GM12878 (cell line): ENCODE results near the gene DTX1. TPM values are rescaled to one million over a fixed set of nuclear protein-coding genes. Genes with fewer than 3 reads are reported as not detected.

ENCODE experiments used
- ATAC-seq: fragments of 200-7000 bp; cut with Tn5 transposase; 3 replicates; pipeline ENCODE4 v1.9.1; 2020; ENCODE audit warnings: mild to moderate bottlenecking, moderate library complexity
- BruUV-seq: library from RNA; stranded (reverse); fragments of 400-500 nt; replicated peaks from 2 replicates; lab custom pipeline; 2021; lab: Mats Ljungman, UMichigan
- CTCF ChIA-PET: fragments of 300-600 bp; sonication (Branson Sonifier 250); formaldehyde crosslinking; extraction: SDS; loops from one replicate; lab custom pipeline; 2021; ENCODE audit warnings: inconsistent platforms; lab: Yijun Ruan, JAX
- POLR2A ChIA-PET: fragments of 350-600 bp; formaldehyde crosslinking; extraction: SDS; loops from one replicate; lab custom pipeline; 2021; ENCODE audit warnings: inconsistent platforms; lab: Charles Lee
- RAD21 ChIA-PET: fragments of 300-600 bp; sonication (Branson Sonifier 250); formaldehyde crosslinking; loops from one replicate; lab custom pipeline; 2023; ENCODE audit warnings: antibody characterized with exemption; ENCODE audit not compliant: unreplicated experiment; lab: Charles Lee
- SMC1A ChIA-PET: fragments of 300-600 bp; sonication (Branson Sonifier 250); formaldehyde crosslinking; loops from one replicate; lab custom pipeline; 2023; ENCODE audit not compliant: unreplicated experiment, uncharacterized antibody; lab: Charles Lee
- DNase-seq: peaks from one replicate; pipeline ENCODE4 v3.0.0-alpha.2; 2011; ENCODE audit warnings: low read depth, low spot score
- FAIRE-seq: peaks from 3 replicates; lab custom pipeline; 2011; peaks lifted over from hg19 to GRCh38; lab: Jason Lieb, UNC
- H2AFZ ChIP-seq: 2 replicates; pipeline ENCODE4 v1.6.0; 2011; ENCODE audit warnings: low read depth, low read length, control low read depth; ENCODE audit not compliant: control insufficient read depth
- H3K27ac ChIP-seq: 2 replicates; pipeline ENCODE4 v1.5.1; 2011; ENCODE audit warnings: control low read depth; ENCODE audit not compliant: control insufficient read depth, insufficient read depth
- H3K27me3 ChIP-seq, 2 experiments: replicated peaks in 1 of 2; 2 replicates each; pipeline versions ENCODE4 v1.6.0 to v1.6.1; 2011; ENCODE audit warnings: low read length in 1 of 2; ENCODE audit not compliant: control insufficient read depth in 2 of 2, insufficient read depth in 2 of 2
- H3K36me3 ChIP-seq, 2 experiments: 2 replicates each; pipeline ENCODE4 v1.5.1; 2011; ENCODE audit warnings: low read length in 1 of 2; ENCODE audit not compliant: control insufficient read depth in 2 of 2, insufficient read depth in 2 of 2
- H3K4me1 ChIP-seq: 2 replicates; pipeline ENCODE4 v1.6.1; 2011; ENCODE audit warnings: mild to moderate bottlenecking, low read length, moderate library complexity, mixed read lengths; ENCODE audit not compliant: control insufficient read depth, insufficient read depth
- H3K4me2 ChIP-seq: 2 replicates; pipeline ENCODE4 v1.6.0; 2011; ENCODE audit warnings: control low read depth; ENCODE audit not compliant: control insufficient read depth, insufficient read depth
- H3K4me3 ChIP-seq: fragments of 200-600 bp; sonication (generic); 2 replicates; pipeline ENCODE4 v1.5.1; 2016
- H3K79me2 ChIP-seq: 2 replicates; pipeline ENCODE4 v1.6.0; 2011; ENCODE audit warnings: low read length; ENCODE audit not compliant: control insufficient read depth, insufficient read depth
- H3K9ac ChIP-seq: 2 replicates; pipeline ENCODE4 v1.8.0; 2011; ENCODE audit warnings: low read length, control low read depth, mixed read lengths; ENCODE audit not compliant: control insufficient read depth, insufficient read depth
- H3K9me3 ChIP-seq: replicated peaks from 3 replicates; pipeline ENCODE4 v1.5.1; 2011; ENCODE audit warnings: mild to moderate bottlenecking, low read length; ENCODE audit not compliant: control insufficient read depth, insufficient read depth
- H4K20me1 ChIP-seq: 2 replicates; pipeline ENCODE4 v1.6.0; 2011; ENCODE audit not compliant: control insufficient read depth, insufficient read depth
- BMI1 ChIP-seq: fragments of 450-650 bp; IDR thresholded peaks from 2 replicates; pipeline ENCODE4 v1.6.1; 2016; ENCODE audit warnings: mild to moderate bottlenecking, moderate library complexity, borderline replicate concordance
- CEBPB ChIP-seq, 2 experiments: fragments of 150-350 bp in 1 of 2; IDR thresholded peaks; 2 replicates each; pipeline ENCODE4 v1.6.1; 2012 to 2014; ENCODE audit warnings: low read depth in 2 of 2, low read length in 2 of 2, borderline replicate concordance in 1 of 2, inconsistent platforms in 1 of 2
- LARP7 ChIP-seq: fragments of 450-650 bp; IDR thresholded peaks from 2 replicates; pipeline ENCODE4 v1.6.1; 2017; ENCODE audit warnings: mild to moderate bottlenecking
- NFXL1 ChIP-seq: fragments of 450-650 bp; IDR thresholded peaks from 2 replicates; pipeline ENCODE4 v1.6.1; 2017; ENCODE audit warnings: antibody characterized with exemption, mild to moderate bottlenecking, borderline replicate concordance
- RUNX3 ChIP-seq: IDR thresholded peaks from 2 replicates; pipeline ENCODE4 v1.6.1; 2012; ENCODE audit warnings: low read length, inconsistent platforms
- WGBS: methylation state at CpG from one replicate; pipeline ENCODE4 v1.1.6; 2016; ENCODE audit warnings: low lambda C conversion rate; ENCODE audit not compliant: insufficient replicate concordance, insufficient coverage; ENCODE audit errors: missing lambda C conversion rate; 5-methylcytosine and 5-hydroxymethylcytosine counted together
- in situ Hi-C: fragments of 300-500 bp; cut with MboI; formaldehyde crosslinking; loops from 9 replicates; pipeline ENCODE4 v1.14.3; 2018; ENCODE audit warnings: mixed read lengths
- intact Hi-C: fragments of 100-400 bp; cut with micrococcal nuclease; formaldehyde crosslinking; loops from one replicate; pipeline ENCODE4 v1.14.2; 2022; ENCODE audit not compliant: unreplicated experiment
- polyA plus RNA-seq, 11 experiments: library from polyadenylated mRNA; depleted of rRNA in 4 of 11; unstranded in 6 of 11; stranded (reverse) in 5 of 11; fragments of >200 nt; fragmentation: Nextera tagmentation in 4 of 11; fragmentation: Illumina TruSeq in 1 of 11; extraction: Ambion mirVana in 4 of 11; extraction: Trizol in 1 of 11; gene quantifications; 1 replicate in 1 of 11; 2 replicates in 10 of 11; pipeline versions ENCODE4 v1.2.1 to v1.2.3, GENCODE V29; 2011 to 2016; ENCODE audit warnings: inconsistent platforms in 2 of 11, missing spikeins in 2 of 11, low read depth in 1 of 11
- total RNA-seq, 4 experiments: library from RNA; depleted of rRNA in 3 of 4; stranded (reverse); fragments of >200 nt in 3 of 4; fragmentation: Illumina TruSeq in 1 of 4; extraction: Trizol in 1 of 4; gene quantifications; 2 replicates each; pipeline versions ENCODE4 v1.2.1 to v1.2.3, GENCODE V29; 2013 to 2021
- TF ChIP-seq, protein P1 (sequence below): IDR thresholded peaks from 2 replicates; pipeline ENCODE4 v1.6.1; 2012; ENCODE audit warnings: low read depth, low read length, improper control_type of control experiment
- TF ChIP-seq, protein P2 (sequence below): fragments of 450-650 bp; IDR thresholded peaks from 2 replicates; pipeline ENCODE4 v1.6.1; 2016; ENCODE audit warnings: mild to moderate bottlenecking

Gene DTX1
- total and polyA plus RNA-seq, 10 of the 15 experiments (the other 5 are each of a cell fraction or from before 2014, with no cell fraction given) = 0.09 to 2.8 (median 0.66) TPM

DNA sequence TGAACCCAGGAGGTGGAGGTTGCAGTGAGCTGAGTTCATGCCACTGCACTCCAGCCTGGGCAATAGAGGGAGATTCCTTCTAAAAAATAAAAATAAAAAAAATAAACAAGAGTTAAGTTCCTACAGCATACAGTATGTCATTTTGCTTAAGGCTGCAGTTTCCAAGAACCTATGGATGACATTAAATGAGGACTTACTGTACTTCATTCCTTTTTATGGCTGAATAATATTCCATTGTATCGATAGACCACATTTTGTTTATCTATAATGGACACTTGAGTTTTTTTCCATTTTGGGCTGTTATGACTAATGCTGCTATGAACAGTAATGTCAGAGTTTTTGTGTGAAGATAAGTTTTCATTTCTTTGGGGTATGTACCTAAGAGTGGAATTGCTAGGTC, 61.6 kb downstream of the DTX1 start:
- no peak for ATAC-seq
- POLR2A ChIA-PET = no interaction called here
- H3K4me1 ChIP-seq = no peaks in the 10 kb centered on the region
- WGBS = 0% methylated on average over 1 of the region's 1 CpG
- no peaks in the 10 kb centered on the region; a peak in 2 of 4 replicates for H3K27me3 ChIP-seq
- no peaks in the 10 kb centered on the region for H4K20me1 ChIP-seq
- intact Hi-C loops = no loop called here
- RAD21 ChIA-PET = no interaction called here
- H3K36me3 ChIP-seq = no peaks in the 10 kb centered on the region
- H3K4me2 ChIP-seq = no peak overlapping the region
- CTCF ChIA-PET = no interaction called here
- no TSS peak for BruUV-seq
- SMC1A ChIA-PET = interaction anchor here (1.2 kb wide), 1 partner anchor 36 kb away, joined by 5 read pairs; no protein-coding TSS in a partner anchor
- TF ChIP-seq, protein P1, sequence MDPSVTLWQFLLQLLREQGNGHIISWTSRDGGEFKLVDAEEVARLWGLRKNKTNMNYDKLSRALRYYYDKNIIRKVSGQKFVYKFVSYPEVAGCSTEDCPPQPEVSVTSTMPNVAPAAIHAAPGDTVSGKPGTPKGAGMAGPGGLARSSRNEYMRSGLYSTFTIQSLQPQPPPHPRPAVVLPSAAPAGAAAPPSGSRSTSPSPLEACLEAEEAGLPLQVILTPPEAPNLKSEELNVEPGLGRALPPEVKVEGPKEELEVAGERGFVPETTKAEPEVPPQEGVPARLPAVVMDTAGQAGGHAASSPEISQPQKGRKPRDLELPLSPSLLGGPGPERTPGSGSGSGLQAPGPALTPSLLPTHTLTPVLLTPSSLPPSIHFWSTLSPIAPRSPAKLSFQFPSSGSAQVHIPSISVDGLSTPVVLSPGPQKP = no peak
- no peak for TF ChIP-seq NFXL1
- no peak for TF ChIP-seq CEBPB (IDR thresholded peaks at IDR 0.05; ENCODE audit: borderline replicate concordance in 1 of 2, low read depth in 2 of 2, low read length in 2 of 2)
- TF ChIP-seq BMI1 = no peak
- TF ChIP-seq, protein P2, sequence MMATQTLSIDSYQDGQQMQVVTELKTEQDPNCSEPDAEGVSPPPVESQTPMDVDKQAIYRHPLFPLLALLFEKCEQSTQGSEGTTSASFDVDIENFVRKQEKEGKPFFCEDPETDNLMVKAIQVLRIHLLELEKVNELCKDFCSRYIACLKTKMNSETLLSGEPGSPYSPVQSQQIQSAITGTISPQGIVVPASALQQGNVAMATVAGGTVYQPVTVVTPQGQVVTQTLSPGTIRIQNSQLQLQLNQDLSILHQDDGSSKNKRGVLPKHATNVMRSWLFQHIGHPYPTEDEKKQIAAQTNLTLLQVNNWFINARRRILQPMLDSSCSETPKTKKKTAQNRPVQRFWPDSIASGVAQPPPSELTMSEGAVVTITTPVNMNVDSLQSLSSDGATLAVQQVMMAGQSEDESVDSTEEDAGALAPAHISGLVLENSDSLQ = no peak
- no peak for TF ChIP-seq RUNX3
- no peak for TF ChIP-seq LARP7
- TF ChIP-seq, all 136 proteins: peak for 0
- Histone ChIP-seq H3K9me3 (no peaks in the 10 kb centered on the region; the same call in 2 of the 3 replicates), H3K79me2 (no peaks in the 10 kb centered on the region), H3K4me3 (no peak overlapping the region), H3K9ac (no peak overlapping the region), H3K27ac (no peak overlapping the region), H2AFZ (no peak overlapping the region)
- DNase-seq (no peak), FAIRE-seq (no peak)
- in situ Hi-C loops = no loop called here
